ENCODE data around the gene KCNJ16.

The KCNJ16 gene

GRCh38 chr17:70132505-70132904 is 57.5 kb downstream of the KCNJ16 start:
- DNase-seq, result no peak

- no peak for DNase-seq
These were observed 59.0 kb downstream of the KCNJ16 start for GRCh38 chr17:70134042-70134441.

GRCh38 chr17:70134777-70135176 is 59.8 kb downstream of the KCNJ16 start:
- no peak for DNase-seq

DNA sequence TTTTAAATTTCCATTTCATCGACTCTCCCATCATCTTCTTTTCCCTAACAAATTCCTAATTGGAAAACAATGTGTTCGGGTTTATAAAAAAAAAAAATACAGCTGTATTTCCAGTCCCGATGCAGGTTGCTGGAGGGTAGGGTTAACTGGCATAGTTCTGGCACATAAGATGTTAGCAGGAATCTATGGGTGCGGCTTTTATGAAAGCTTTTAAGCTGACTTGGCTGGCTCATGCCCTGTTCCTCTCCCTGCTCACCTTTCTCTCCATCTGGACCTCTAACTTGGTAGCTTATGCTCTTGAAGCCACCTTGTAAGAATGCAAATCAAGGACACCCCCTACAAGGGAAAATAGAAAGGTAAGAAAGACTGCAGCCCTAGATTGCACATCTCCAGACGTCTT is 61.1 kb downstream of the KCNJ16 start:
- DNase-seq, result no peak

DNA sequence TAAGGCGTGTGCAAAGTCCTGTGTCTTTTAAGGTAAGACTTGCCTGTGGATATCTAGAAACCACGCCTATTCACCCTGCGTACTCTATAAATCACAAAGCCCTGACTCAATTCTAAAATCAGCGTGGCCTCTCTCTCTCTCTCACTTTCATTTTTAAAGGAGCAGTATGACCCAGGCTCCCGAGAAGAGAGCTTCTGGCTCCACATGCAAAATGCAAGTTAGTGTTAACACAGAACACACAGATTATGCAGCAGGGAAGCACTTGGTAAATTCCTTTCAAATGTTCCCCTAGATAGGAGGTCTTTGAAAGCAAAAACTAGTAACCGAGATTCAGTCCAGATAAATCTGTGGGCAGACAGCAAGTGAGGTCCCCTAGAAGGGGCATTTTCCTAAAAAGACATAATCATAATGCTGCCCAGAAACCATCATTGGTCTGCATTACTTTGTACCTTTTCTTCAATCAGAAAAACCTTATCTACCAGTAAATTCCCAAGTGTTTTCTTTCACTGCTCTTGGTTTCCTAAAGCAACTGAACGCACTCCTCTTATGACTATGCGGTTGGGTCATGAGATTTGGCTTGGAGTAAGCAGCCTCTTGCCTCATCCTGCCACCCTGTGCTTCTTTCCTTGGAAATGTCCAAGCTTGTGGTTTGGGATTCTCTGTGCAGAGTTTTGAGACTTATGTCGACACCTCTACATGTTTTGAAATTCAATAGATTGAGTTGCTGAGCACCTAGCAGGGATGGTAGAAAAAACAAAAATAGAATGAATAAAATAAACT is 62.6 kb downstream of the KCNJ16 start:
- no peak for DNase-seq

DNA sequence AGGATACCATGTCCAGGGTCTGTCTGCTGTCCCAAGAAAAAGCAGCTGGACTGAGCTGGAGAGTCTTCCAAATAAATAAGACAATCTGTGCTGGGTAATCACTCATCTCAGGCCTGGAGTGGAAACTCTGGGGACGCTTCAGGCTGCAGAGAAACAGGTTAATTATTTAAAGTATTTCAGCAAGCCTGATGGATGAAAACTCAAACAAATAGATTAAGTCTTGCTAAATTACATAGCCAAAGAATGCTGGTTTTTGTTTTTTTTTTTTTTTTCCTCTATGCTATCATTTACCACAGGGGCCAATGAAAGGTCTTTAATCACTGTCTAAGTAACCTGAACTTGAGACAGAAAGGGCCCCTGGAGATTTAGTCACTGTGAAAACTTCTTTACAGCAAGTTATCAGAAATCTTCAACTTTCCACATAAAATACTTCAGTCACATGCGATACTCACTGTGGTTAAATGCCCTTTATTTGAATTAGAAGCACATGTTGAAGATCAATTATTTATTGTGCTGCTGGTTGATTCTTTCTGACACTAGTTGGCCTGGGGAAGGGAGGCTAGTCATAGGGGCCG is 63.4 kb downstream of the KCNJ16 start:
- DNase-seq, result no peak

DNA sequence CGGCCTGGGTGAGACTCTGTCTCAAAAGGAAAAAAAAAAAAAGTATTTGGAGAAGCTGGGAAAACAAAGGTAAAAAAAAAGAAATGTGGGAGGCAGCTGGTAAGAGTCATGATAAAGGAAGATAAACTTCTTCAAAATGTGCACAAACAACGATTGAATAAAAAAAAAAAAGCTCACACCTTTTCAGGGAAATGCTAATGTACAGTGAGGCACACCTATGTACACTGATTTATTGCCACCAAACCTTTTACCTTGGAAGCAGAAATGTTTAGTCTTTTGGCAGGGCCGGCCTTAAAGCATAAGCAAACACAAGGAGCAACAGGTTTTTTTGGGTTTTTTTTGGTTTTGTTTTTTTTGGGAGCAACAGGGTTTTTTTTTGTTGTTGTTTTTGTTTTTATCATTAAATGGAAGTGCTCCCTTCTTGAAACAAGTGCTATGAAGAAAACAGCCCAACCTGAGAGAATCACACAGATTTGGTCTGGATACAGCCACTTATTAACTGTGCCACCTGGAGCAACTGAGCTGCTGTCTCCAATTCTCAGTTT is 64.5 kb downstream of the KCNJ16 start:
- no peak for DNase-seq

DNA sequence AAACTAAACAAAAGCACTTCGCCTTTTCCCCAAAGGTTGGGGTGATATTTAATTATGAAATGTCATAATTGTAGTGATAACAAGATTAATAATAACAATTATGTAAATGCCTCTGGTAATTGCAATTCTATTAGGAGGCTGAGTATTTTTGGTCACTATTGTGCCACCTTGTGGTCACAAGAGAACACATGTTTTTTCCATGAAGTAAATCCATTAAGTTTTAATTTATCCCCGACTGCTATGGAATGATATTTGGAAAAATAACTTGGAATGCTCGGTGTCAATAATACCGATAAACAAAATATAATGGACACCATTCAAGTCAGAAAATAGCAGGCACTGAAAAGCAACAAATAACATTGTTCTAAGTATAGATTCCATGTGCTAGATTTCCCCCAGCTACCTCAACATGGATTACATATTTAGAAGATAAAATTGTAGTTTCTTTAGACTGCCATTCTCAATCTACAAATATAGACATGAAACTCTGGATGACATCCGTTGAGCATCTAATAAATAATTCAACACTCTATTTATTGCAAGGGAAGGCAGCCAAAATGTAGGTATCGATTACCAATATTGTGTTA is 69.3 kb downstream of the KCNJ16 start:
- no peak for DNase-seq

DNA sequence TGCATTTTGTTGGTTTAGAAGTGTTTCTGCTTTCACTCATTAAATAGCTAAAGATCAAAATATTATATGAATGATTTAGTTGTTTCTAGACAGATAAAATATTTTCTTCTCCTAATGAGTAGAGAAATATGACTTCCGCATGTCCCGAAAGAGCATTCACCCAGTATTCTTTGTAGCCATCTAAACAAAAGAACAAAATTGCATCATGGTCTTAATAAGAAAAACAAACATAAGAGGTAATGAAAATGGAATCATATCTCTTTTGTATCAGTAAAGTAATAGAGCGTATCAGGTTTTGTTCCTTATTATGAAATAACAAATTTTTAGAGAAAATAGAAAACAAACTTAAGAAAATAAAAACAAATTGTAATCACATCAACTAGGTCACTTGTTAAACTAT is 78.2 kb downstream of the KCNJ16 start:
- DNase-seq, result no peak

DNA sequence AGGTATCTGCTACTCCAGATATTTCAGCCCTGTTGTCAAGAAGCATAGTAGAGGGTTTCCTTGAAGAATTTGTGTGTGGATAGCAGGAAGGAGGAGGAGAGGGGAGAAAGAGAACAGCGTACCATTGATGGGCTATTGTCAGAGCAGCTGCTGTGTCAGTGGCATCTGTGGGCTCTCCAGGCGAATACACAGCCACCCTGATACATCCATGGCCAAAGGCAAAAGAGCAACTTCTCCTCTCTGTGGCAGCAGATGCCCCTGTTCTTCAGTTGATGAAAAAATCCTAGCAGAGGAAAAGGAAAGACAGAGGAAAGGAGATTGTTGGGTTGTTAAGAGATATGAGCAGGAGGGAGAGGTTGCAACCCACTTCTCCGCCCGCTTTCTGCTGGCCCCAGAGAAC is 82.1 kb downstream of the KCNJ16 start:
- no peak for DNase-seq

- DNase-seq, result no peak
These were observed 83.2 kb downstream of the KCNJ16 start for GRCh38 chr17:70158180-70158579.

- DNase-seq, result no peak
These were observed 83.6 kb downstream of the KCNJ16 start for GRCh38 chr17:70158591-70158990.

DNA sequence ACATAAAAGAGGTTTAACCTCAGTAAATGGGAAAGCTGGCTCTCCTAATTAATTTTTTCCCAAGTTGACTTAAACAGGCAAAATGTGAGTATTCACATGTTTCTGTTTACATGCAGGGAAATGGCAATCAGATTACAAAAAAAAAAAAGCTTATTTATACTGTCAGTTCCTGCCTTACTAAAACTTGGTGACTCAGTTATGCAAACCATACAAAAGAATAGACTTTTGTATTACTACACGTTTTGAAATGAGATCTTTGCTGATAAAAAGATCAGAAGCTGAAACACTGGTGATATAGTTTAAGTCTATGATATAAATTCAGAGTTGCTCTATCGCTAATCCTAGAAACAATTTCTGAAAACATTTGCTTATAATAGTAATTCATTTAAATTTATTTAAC is 85.0 kb downstream of the KCNJ16 start:
- DNase-seq, result no peak

DNA sequence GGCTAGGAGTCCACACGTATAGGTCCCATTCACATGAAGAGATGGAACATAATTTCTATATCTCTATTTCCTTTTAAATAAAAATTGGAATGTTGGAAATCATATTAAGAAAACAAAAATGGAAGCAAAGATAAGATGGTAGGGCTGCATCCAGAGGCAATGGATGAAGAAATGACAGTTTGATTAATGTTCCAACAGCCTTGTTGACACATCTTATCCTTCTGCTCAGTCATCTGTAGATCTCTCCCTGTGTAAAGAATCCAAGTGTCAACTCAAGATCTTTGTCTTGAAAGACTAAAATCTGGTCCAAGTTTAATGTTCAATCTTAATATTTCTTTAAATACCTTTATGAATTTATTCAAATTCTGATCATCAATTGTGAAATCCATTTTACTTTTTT is 86.5 kb downstream of the KCNJ16 start:
- no peak for DNase-seq

GRCh38 chr17:70165383-70165782 is 90.4 kb downstream of the KCNJ16 start:
- DNase-seq, result no peak

DNA sequence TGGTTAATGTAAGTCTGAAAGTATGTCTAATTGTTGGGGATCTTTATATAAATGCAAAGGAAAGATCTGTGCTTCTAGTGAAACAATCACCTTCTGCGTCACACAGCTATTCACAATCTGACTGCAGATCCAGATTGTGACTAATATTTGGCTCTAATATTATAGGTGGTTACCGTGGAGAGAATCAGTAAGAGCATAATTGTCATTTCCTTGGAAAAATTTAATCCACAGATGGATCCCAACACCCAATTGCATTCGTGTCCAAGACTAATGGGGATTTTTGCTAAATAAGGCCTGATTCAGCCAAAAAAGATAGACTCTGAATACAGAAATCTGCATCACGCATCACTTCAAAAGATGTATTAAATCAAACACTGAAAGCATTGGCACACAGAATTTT is 91.6 kb downstream of the KCNJ16 start:
- DNase-seq, result no peak

- peak; percentile 27 for DNase-seq
These were observed 93.3 kb downstream of the KCNJ16 start for GRCh38 chr17:70168044-70168976.

GRCh38 chr17:70168977-70169708 is 94.1 kb downstream of the KCNJ16 start, which contains the start of gene KCNJ2:
TSS of gene KCNJ2 (plus strand) at chr17:70169532. CDS start at chr17:70175040, 5,508 bp downstream.
- peak; percentile 47 for DNase-seq

GRCh38 chr17:70169709-70170597 is 94.9 kb downstream of the KCNJ16 start:
- no peak for DNase-seq

DNA sequence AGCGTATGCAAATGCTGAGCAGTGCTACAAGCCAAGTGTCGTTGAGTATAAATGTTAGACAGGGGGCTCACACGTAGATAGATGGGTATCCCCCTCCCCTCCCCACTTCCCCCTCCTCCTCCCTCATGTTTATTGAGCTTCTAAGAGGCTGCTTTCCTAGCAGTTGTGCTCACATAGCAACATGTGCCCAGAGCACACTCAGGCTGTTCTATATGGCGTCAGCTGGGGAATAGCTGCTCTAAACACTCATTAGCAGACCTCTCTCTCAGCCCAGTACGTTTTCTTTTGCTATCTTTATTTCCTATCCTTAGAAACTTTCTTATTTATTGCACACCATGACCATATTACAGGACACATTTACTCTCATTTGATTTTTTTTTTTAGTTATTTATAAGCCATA is 96.1 kb downstream of the KCNJ16 start:
- no peak for DNase-seq

GRCh38 chr17:70172449-70172848 is 97.4 kb downstream of the KCNJ16 start:
- no peak for DNase-seq

Data from NCI-H2227 treated with DMSO at 0.1 percent for 48 hours (cell line).